ENCODE measurements around the gene FBXO22.

GRCh38 chr15:75872403-75872990, 31.2 kb upstream of the FBXO22 start:
- no peak for TF ChIP-seq POLR2A (IDR thresholded peaks at IDR 0.05)
- no peak for TF ChIP-seq CTCF (IDR thresholded peaks at IDR 0.05)

Measured in upper lobe of left lung (tissue), 4 donors.